ENCODE data around the gene TSPEAR.

- TF ChIP-seq CTCF (conservative IDR thresholded peaks at IDR 0.05; ENCODE audit: low read length) (no peak), EZH2phosphoT487 (IDR thresholded peaks at IDR 0.05; ENCODE audit: borderline replicate concordance, low read depth, low read length) (no peak)
These were observed 48.4 kb upstream of the TSPEAR start for GRCh38 chr21:44759628-44760285.

Data from OCI-LY7 (cell line).